ENCODE results near the gene PFN3. TPM values are rescaled to one million over a fixed set of nuclear protein-coding genes. Genes with fewer than 3 reads are reported as not detected.
"Not testable (repeated sequence)": the region's sequence is repeated elsewhere in the genome, so short reads cannot be mapped to it uniquely, and the experiment has no call there.

The PFN3 gene
- total RNA-seq, 2 donors from 2014 or later: not detected

DNA sequence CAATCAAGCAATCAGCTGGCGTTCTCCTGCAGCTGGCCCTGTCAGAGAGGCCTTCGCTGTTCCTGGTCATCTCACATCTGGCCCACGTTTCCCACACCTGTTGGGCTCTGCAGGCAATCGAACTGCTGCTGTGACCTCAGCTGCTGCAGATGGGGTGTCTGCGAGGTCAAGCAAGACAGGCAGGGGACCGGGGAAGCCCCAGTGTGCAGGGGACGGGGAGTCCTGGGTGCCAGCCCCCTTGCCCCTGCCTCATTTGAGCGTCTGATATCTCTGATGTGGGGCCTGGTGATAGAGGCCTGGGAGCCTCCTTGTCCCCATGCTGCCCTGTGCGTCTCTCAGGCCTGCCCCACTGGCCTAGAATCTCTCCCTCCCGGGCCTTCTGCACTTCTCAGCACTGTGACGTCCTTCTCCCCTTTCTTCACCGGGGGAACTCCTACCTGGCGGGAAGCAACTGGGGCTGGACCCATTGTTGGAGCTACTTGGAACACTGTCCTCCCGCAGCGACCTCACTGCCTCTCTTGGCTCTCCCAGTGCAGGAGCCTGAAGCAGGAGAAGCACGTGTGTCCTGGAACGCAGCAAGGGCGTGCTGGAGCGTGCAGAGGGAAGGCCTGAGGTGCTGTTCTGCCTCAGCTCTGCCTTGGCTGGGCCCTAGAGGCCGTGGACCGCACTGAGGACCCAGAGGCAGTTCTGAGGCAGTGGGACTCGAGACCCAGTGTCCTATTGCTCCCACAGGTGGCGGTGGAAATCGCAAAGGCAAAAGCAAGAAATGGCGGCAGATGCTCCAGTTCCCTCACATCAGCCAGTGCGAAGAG, 29.9 kb upstream of the PFN3 start:
- Mint-ChIP-seq H3K9me3 (no peaks in the 10 kb centered on the region), H3K36me3 (peaks cover 30 to 37% of the 10 kb centered on the region in 2 donors), H3K27ac (peak overlapping the region; percentile 85 to 96)
- ATAC-seq: no peak
- DNase-seq (ENCODE audit: low spot score in 2 of 2): no peak

GRCh38 chr5:177429248-177430040, 29.0 kb upstream of the PFN3 start:
- H3K9me3 Mint-ChIP-seq: no peaks in the 10 kb centered on the region
- DNase-seq (ENCODE audit: low spot score in 2 of 2) (peak; percentile 77 to 93), ATAC-seq (peak; percentile 48 to 50)
- peaks cover 30 to 37% of the 10 kb centered on the region in 2 donors for H3K36me3 Mint-ChIP-seq
- H3K27ac Mint-ChIP-seq: peak overlapping the region; percentile 85 to 96

DNA sequence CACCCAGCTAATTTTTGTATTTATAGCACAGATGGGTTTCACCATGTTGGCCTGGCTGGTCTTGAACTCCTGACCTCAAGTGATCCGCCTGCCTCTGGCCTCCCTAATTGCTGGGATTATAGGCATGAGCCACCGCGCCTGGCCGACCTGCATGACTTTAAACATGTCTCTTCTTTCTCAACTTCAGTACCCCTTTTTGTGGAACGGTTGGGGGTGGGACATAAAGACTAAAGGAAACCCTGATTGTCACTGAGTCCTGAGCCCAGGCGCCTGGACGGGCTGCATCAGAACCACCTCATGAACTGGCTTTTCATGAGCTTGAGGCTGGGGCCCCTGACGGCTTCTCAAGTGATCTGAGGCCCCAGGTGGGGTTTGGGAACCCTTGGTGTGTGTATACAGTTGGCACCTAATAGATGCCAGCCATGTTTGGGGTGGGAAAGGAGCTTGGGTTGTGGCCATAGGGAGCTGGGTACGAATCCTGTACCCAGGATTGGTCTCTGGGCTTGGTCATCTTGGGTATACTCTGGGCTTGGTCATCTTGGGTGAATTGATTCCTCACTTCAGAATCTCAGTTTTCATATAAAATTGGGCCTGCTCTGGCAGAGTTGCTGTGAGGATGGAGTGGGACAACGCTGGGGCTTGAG, 28.2 kb upstream of the PFN3 start:
- no peak for DNase-seq (ENCODE audit: low spot score in 2 of 2)
- ATAC-seq: no peak
- H3K36me3 Mint-ChIP-seq: peaks cover 30 to 37% of the 10 kb centered on the region in 2 donors
- no peaks in the 10 kb centered on the region for H3K9me3 Mint-ChIP-seq
- H3K27ac Mint-ChIP-seq: peak overlapping the region; percentile 85 to 96

GRCh38 chr5:177427919-177428573, 27.6 kb upstream of the PFN3 start:
- H3K9me3 Mint-ChIP-seq: no peaks in the 10 kb centered on the region
- peak overlapping the region; percentile 85 to 96 for H3K27ac Mint-ChIP-seq
- no peak for ATAC-seq
- peaks cover 24 to 33% of the 10 kb centered on the region in 2 donors for H3K36me3 Mint-ChIP-seq
- no peak for DNase-seq (ENCODE audit: low spot score in 2 of 2)

DNA sequence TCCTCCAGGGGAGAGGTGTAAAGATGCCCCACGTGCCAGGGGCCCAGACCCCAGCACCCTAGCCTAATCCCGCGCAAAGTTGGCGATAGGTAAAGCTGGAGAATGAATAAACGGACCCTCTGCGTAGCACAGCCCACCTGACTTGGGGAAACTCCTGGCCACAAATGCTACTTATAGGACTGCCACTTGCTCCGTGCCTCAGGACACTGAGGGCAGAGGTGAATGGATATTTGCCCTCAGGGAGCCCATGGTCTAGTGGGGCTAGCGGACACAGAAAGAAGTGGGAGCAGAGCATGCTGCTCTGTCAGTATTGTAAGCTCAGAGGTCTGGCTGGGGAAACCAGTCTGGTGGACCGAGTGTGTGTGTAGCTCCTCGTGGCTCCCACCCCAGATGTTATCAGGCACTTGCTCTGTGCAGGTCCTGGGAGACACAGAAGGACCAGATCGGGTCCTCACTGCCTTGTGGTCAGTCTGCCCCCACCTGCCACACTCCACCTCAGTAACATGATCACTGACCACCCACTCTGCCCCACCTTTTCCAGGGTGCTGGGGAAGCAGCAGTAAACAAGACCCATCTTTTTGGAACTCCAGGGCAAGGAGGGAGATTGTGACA, 26.9 kb upstream of the PFN3 start:
- ATAC-seq (no peak), DNase-seq (ENCODE audit: low spot score in 2 of 2) (no peak)
- no peaks in the 10 kb centered on the region for H3K9me3 Mint-ChIP-seq
- peak overlapping the region; percentile 85 to 96 for H3K27ac Mint-ChIP-seq
- H3K36me3 Mint-ChIP-seq: peaks cover 21 to 28% of the 10 kb centered on the region in 2 donors

DNA sequence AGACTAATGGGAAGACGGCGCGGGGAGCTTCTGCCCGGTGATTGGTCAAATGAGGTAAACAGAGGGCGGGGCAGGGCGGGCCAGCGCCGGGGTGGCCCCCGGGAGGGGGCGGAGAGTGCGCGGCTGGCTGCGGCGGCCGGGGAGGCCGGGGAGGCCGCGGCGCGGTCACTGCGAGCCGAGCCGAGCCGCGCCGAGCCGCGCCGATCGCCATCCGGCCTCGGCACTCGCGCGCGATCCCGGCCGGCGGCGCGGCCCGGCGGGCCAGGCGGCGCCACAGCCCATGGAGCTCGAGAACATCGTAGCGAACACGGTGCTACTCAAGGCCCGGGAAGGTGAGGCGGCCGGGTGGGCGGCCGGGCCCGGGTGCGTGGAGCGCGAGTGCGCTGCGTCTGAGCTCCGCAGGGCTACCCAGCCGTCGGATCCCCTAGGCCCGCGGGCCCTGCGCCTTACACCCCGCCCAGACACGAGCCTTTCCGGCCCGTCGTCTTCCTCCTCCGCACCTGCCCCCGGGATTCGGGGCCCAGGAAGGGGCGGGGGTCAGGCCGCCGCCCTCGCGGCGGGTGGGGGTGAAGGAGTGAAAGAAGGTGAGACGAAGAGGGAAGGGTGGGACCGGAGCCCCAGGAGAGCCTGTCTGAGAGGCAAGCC, 26.2 kb upstream of the PFN3 start, which contains the start of gene GRK6:
TSS of gene GRK6 (plus strand) at position 111 of the 645 bp plus-strand sequence. CDS start at position 281, 170 bp downstream.
- peaks cover 21 to 23% of the 10 kb centered on the region in 2 donors for H3K36me3 Mint-ChIP-seq
- ATAC-seq: peak in 1 of 2 donors; percentile 69

GRCh38 chr5:177425801-177426565, 25.5 kb upstream of the PFN3 start:
- peak; percentile 79 to 84 for ATAC-seq
- Mint-ChIP-seq H3K36me3 (peaks cover 17 to 21% of the 10 kb centered on the region in 2 donors), H3K27ac (peak overlapping the region; percentile 85 to 96), H3K9me3 (no peaks in the 10 kb centered on the region)
- DNase-seq (ENCODE audit: low spot score in 2 of 2): peak; percentile 99 to 100

More for the DNA sequence above, 26.2 kb upstream of the PFN3 start, which contains the start of gene GRK6:
- Mint-ChIP-seq H3K9me3 (no peaks in the 10 kb centered on the region), H3K27ac (peak within 1 kb of the TSS; percentile 85 to 96)
- DNase-seq (ENCODE audit: low spot score in 2 of 2): peak in 1 of 2 donors; percentile 67

DNA sequence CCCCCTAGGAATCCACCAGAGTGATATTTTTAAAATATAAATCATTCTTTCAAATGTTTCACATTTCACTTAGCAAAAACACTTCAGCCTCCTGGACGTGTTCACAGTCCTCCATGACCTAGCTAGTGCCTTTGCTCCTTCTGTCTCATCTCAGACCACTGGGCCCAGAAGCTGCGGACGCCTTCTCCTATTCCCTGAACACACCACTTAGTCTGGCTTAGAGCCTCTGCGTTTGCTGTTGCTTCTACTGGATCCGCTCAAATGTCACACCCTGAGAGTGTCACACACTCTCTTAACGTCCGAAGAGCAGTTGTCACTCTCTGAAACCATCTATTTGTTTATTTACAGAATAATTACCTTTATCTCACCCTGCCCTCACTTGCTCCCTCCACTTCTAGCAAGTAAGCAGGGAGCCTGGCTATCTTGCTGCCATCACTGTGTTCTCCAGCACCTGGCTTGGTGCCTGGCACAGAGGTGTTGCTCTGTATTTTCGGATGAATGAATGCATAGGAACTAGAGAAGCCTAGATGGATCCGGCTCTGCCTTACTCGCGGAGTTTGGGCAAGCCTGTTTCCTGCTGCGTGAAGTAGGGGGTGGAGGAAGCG, 24.8 kb upstream of the PFN3 start:
- H3K36me3 Mint-ChIP-seq: peaks cover 10 to 21% of the 10 kb centered on the region in 2 donors
- DNase-seq (ENCODE audit: low spot score in 2 of 2) (peak in 1 of 2 donors; percentile 54), ATAC-seq (no peak)
- H3K27ac Mint-ChIP-seq: peak overlapping the region; percentile 2 to 85
- H3K9me3 Mint-ChIP-seq: no peaks in the 10 kb centered on the region

- no peaks in the 10 kb centered on the region for H3K9me3 Mint-ChIP-seq
- DNase-seq (ENCODE audit: low spot score in 2 of 2) (no peak), ATAC-seq (no peak)
- no peak overlapping the region for H3K27ac Mint-ChIP-seq
- H3K36me3 Mint-ChIP-seq: peaks cover 9 to 16% of the 10 kb centered on the region in 2 donors
Observed at GRCh38 chr5:177423671-177424070, 23.2 kb upstream of the PFN3 start.

GRCh38 chr5:177421062-177421798, 20.8 kb upstream of the PFN3 start:
- DNase-seq (ENCODE audit: low spot score in 2 of 2) (no peak), ATAC-seq (no peak)
- no peaks in the 10 kb centered on the region for H3K36me3 Mint-ChIP-seq
- H3K9me3 Mint-ChIP-seq: no peaks in the 10 kb centered on the region
- no peak overlapping the region for H3K27ac Mint-ChIP-seq

- DNase-seq (ENCODE audit: low spot score in 2 of 2); H3K27ac Mint-ChIP-seq; H3K9me3 Mint-ChIP-seq; ATAC-seq; H3K36me3 Mint-ChIP-seq: not testable (repeated sequence)
Observed at GRCh38 chr5:177420472-177420871, 20.0 kb upstream of the PFN3 start.

GRCh38 chr5:177419046-177419445, 18.6 kb upstream of the PFN3 start:
- no peak overlapping the region for H3K27ac Mint-ChIP-seq
- H3K36me3 Mint-ChIP-seq: no peaks in the 10 kb centered on the region
- ATAC-seq: no peak
- DNase-seq (ENCODE audit: low spot score in 2 of 2): no peak
- no peaks in the 10 kb centered on the region for H3K9me3 Mint-ChIP-seq

GRCh38 chr5:177417081-177417480, 16.6 kb upstream of the PFN3 start:
- not testable (repeated sequence) for H3K36me3 Mint-ChIP-seq; H3K9me3 Mint-ChIP-seq; ATAC-seq; DNase-seq (ENCODE audit: low spot score in 2 of 2); H3K27ac Mint-ChIP-seq

GRCh38 chr5:177414481-177414880, 14.0 kb upstream of the PFN3 start:
- ATAC-seq: no peak
- no peak for DNase-seq (ENCODE audit: low spot score in 2 of 2)
- no peaks in the 10 kb centered on the region for H3K9me3 Mint-ChIP-seq
- no peak overlapping the region for H3K27ac Mint-ChIP-seq
- H3K36me3 Mint-ChIP-seq: no peaks in the 10 kb centered on the region

All from activated naive CD4-positive, alpha-beta T cell treated with anti-CD3 and anti-CD28 coated beads, Interleukin-2, amount 50 U/mL, for 72 hours (primary cell).